ENCODE data around the gene FYB1.
"Not testable (repeated sequence)": the region's sequence is repeated elsewhere in the genome, so short reads cannot be mapped to it uniquely, and the experiment has no call there.

DNA sequence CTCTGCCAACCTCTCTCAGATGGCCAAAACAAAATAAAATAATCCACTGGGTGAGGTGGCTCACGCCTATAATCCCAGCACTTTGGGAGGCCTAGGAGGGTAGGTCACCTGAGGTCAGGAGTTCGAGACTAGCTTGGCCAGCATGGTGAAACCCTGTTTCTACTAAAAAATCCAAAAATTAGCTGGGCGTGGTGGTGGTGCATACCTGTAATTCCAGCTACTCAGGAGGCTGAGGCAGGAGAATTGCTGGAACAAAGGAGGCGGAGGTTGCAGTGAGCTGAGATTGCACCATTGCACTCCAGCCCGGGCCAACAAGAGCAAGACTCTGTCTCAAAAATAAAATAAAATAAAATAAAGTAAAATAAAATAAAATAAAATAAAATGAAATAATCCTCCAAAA is 2.3 kb upstream of the FYB1 start:
- TF ChIP-seq, protein P1, sequence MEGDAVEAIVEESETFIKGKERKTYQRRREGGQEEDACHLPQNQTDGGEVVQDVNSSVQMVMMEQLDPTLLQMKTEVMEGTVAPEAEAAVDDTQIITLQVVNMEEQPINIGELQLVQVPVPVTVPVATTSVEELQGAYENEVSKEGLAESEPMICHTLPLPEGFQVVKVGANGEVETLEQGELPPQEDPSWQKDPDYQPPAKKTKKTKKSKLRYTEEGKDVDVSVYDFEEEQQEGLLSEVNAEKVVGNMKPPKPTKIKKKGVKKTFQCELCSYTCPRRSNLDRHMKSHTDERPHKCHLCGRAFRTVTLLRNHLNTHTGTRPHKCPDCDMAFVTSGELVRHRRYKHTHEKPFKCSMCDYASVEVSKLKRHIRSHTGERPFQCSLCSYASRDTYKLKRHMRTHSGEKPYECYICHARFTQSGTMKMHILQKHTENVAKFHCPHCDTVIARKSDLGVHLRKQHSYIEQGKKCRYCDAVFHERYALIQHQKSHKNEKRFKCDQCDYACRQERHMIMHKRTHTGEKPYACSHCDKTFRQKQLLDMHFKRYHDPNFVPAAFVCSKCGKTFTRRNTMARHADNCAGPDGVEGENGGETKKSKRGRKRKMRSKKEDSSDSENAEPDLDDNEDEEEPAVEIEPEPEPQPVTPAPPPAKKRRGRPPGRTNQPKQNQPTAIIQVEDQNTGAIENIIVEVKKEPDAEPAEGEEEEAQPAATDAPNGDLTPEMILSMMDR (IDR thresholded peaks at IDR 0.05) = not testable (repeated sequence)
- not testable (repeated sequence) for TF ChIP-seq EP300, POLR2A (IDR thresholded peaks at IDR 0.05)

Measured in suprapubic skin (tissue), 3 donors.